Breast epithelium (tissue), 4 donors: ENCODE data around the gene RNF112. TPM values are rescaled to one million over a fixed set of nuclear protein-coding genes. Genes with fewer than 3 reads are reported as not detected.
A peak's percentile ranks its signal among the peaks of the same experiment; 100 is the strongest.
"Not testable (repeated sequence)": the region's sequence is repeated elsewhere in the genome, so short reads cannot be mapped to it uniquely, and the experiment has no call there.

Experiments used
- DNase-seq, 2 donors: peaks; one replicate each; pipeline ENCODE4 v3.0.0-alpha.2; 2019; ENCODE audit warnings: low spot score in 2 of 2
- H3K27ac ChIP-seq, 2 donors: fragments of 200-600 bp; sonication (generic) in 1 of 2; one replicate each; pipeline ENCODE4 v1.5.1; 2016 to 2019; ENCODE audit warnings: mild to moderate bottlenecking in 1 of 2
- H3K27me3 ChIP-seq, 2 donors: fragments of 200-600 bp; sonication (generic) in 1 of 2; one replicate each; pipeline versions ENCODE4 v1.5.1 to v1.6.0; 2017 to 2019; ENCODE audit warnings: control low read depth in 1 of 2, mild to moderate bottlenecking in 1 of 2
- H3K36me3 ChIP-seq: fragments of 200-600 bp; one replicate; pipeline ENCODE4 v1.5.1; 2019
- H3K4me1 ChIP-seq, 2 donors: fragments of 200-600 bp; sonication (generic); one replicate each; pipeline ENCODE4 v1.5.1; 2016 to 2019; ENCODE audit warnings: control low read depth in 1 of 2
- H3K4me3 ChIP-seq, 3 donors: fragments of 200-600 bp; sonication (generic); 1 replicate in 2 of 3; 2 replicates in 1 of 3; pipeline ENCODE4 v1.5.1; 2016 to 2019; ENCODE audit warnings: mild to moderate bottlenecking in 3 of 3, moderate library complexity in 2 of 3
- H3K9me3 ChIP-seq, 2 donors: fragments of 200-600 bp; sonication (generic) in 1 of 2; one replicate each; pipeline ENCODE4 v1.5.1; 2016 to 2019; ENCODE audit warnings: control low read depth in 1 of 2
- POLR2A ChIP-seq: fragments of 450-650 bp; IDR thresholded peaks from one replicate; pipeline ENCODE4 v1.6.1; 2016; ENCODE audit warnings: antibody characterized with exemption, mild to moderate bottlenecking, moderate library complexity
- POLR2AphosphoS5 ChIP-seq, 3 donors: sonication (generic); formaldehyde crosslinking; IDR thresholded peaks; one replicate each; pipeline ENCODE4 v1.6.1; 2017; ENCODE audit warnings: antibody characterized with exemption in 3 of 3
- intact Hi-C: fragments of 100-400 bp; cut with DNase I; formaldehyde crosslinking; loops from one replicate; pipeline ENCODE4 v1.15.1; 2023; ENCODE audit warnings: low total_unique reads
- total RNA-seq, 3 donors: library from RNA; depleted of rRNA; stranded (reverse); fragments of >200 nt; gene quantifications; one replicate each; pipeline ENCODE4 v1.1.0, GENCODE V29; 2016
- TF ChIP-seq, protein P1 (sequence below), 3 donors: fragments of 450-650 bp; IDR thresholded peaks; one replicate each; pipeline ENCODE4 v1.5.1; 2016 to 2017; ENCODE audit warnings: antibody characterized with exemption in 3 of 3, mild to moderate bottlenecking in 3 of 3, moderate library complexity in 3 of 3

The RNF112 gene
- total RNA-seq, 3 donors from 2014 or later, result 0.96 to 2.9 (median 2.3) TPM

DNA sequence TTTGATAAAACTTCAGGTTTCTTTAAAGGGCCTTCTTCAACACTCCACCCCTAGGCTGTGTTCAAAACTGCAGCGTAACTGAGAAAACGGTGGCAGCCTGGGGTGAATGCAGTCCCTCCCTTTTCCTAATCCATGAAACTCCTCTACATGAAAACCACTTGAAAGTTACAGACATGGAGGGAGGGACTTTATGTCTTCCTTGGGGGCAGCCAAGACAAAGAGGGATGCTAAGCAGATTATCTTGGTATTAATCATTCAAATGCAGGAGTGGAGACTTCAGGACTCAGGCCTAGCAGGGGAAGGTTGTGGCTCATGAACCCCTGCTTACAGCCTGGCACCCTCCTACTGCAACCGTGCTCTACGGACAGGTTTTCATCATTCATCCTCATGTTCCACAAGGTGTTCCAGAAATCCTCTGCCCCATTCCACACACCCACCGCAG lies 46.8 kb downstream of the RNF112 start:
- Histone ChIP-seq H3K4me3 (no peak overlapping the region), H3K27me3 (no peaks in the 10 kb centered on the region), H3K4me1 (no peaks in the 10 kb centered on the region), H3K9me3 (no peaks in the 10 kb centered on the region), H3K36me3 (no peaks in the 10 kb centered on the region), H3K27ac (no peak overlapping the region)
- intact Hi-C loops, result no loop called here
- TF ChIP-seq POLR2A (no peak), POLR2AphosphoS5 (IDR thresholded peaks at IDR 0.05) (no peak)
- TF ChIP-seq, protein P1, sequence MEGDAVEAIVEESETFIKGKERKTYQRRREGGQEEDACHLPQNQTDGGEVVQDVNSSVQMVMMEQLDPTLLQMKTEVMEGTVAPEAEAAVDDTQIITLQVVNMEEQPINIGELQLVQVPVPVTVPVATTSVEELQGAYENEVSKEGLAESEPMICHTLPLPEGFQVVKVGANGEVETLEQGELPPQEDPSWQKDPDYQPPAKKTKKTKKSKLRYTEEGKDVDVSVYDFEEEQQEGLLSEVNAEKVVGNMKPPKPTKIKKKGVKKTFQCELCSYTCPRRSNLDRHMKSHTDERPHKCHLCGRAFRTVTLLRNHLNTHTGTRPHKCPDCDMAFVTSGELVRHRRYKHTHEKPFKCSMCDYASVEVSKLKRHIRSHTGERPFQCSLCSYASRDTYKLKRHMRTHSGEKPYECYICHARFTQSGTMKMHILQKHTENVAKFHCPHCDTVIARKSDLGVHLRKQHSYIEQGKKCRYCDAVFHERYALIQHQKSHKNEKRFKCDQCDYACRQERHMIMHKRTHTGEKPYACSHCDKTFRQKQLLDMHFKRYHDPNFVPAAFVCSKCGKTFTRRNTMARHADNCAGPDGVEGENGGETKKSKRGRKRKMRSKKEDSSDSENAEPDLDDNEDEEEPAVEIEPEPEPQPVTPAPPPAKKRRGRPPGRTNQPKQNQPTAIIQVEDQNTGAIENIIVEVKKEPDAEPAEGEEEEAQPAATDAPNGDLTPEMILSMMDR (IDR thresholded peaks at IDR 0.05), result no peak
- DNase-seq, result no peak

DNA sequence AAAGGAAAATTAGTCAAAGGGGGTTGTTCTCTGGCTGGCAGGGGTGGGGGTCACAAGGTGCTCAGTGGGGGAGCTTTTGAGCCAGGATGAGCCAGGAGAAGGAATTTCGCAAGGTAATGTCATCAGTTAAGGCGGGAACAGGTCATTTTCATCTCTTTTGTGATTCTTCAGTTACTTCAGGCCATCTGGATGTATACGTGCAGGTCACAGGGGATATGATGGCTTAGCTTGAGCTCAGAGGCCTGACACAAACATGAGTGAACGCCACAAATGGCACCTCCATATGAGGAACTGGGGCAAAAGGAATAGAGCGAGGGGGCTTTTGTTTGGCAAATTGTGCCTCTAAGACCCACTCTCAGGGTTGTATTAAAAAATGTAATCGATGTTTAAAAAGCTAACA lies 47.4 kb downstream of the RNF112 start:
- DNase-seq, H3K4me1 ChIP-seq, intact Hi-C loops, H3K27ac ChIP-seq, H3K27me3 ChIP-seq, H3K9me3 ChIP-seq, H3K36me3 ChIP-seq, H3K4me3 ChIP-seq: not testable (repeated sequence)

DNA sequence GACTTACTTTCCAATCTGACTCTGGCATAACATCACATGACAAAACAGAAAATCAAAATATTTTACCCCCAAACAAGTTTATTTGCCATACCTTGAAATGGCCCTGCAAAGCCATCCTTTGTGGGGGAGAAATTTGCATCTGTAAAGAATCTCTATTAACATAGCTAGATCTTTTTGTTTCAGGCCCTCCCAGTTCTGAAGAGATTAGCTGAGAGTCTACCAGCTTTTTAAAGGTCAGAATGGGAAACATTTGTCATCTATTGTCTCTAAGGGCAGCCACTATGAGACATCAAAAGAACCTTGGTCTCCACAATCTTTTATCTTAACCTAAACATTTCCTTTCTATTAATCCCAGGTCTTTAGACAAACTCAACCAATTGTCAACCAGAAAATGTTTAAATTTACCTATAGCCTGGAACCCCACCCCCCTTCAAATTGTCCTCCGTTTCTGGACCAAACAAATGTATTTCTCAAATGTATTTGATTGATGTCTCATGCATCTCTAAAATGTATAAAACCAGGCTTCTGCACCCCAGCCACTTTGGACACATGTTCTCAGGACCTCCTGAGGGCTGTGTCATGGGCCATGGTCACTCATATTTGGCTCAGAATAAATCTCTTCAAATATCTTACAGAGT lies 48.1 kb downstream of the RNF112 start:
- H3K36me3 ChIP-seq, H3K27ac ChIP-seq, H3K27me3 ChIP-seq, DNase-seq, intact Hi-C loops, H3K4me1 ChIP-seq, H3K9me3 ChIP-seq, H3K4me3 ChIP-seq: not testable (repeated sequence)

DNA sequence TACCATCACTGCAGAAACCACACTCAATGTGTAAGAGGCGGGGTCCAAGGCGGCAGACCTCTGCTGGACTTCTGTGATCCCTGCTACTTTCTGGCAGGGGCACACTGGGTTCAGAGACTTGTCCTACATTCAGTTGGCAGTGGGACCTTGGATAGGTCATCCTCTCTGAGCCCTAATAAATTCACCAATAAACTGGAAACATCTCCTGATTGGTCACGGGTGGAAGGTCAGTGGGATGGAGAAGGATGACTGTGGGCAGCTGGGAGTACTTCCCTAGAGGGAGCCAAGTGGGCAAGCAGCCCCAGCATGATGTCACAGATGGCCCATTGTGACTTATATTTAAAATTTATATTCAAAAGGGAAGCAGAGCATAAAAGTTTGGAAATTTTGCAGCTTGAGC lies 49.7 kb downstream of the RNF112 start:
- Histone ChIP-seq H3K27ac (no peak overlapping the region), H3K4me3 (no peak overlapping the region), H3K36me3 (no peaks in the 10 kb centered on the region), H3K4me1 (no peaks in the 10 kb centered on the region), H3K27me3 (no peaks in the 10 kb centered on the region), H3K9me3 (no peaks in the 10 kb centered on the region)
- TF ChIP-seq POLR2AphosphoS5 (IDR thresholded peaks at IDR 0.05), result no peak
- no peak for TF ChIP-seq POLR2A
- TF ChIP-seq, protein P1 (IDR thresholded peaks at IDR 0.05), result no peak
- intact Hi-C loops, result no loop called here
- DNase-seq, result no peak

DNA sequence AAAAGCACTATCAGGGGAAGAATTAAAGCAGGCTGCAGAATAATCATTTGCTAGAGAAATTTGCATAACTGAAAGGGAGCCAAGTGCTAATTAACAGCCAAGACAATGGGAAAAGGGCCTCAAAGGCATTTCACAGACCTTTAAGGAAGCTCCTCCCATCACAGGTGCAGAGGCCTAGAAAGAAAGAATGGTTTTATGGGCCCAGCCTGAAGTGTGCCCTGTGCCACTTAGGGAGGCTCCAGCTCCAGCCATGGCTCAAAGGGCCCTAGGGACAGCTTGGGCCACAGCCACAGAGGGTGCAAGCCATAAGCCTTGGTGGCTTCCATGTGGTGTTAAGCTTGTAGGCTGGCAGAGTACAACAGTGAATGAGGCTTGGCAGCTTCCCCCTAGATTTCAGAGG lies 50.1 kb downstream of the RNF112 start:
- H3K27ac ChIP-seq, result no peak overlapping the region
- no peaks in the 10 kb centered on the region for H3K4me1 ChIP-seq
- TF ChIP-seq POLR2A, result no peak
- TF ChIP-seq, protein P1 (IDR thresholded peaks at IDR 0.05), result no peak
- no peak for TF ChIP-seq POLR2AphosphoS5 (IDR thresholded peaks at IDR 0.05)
- intact Hi-C loops, result no loop called here
- H3K9me3 ChIP-seq, result no peaks in the 10 kb centered on the region
- no peaks in the 10 kb centered on the region for H3K36me3 ChIP-seq
- H3K27me3 ChIP-seq, result no peaks in the 10 kb centered on the region
- DNase-seq, result no peak
- no peak overlapping the region for H3K4me3 ChIP-seq

DNA sequence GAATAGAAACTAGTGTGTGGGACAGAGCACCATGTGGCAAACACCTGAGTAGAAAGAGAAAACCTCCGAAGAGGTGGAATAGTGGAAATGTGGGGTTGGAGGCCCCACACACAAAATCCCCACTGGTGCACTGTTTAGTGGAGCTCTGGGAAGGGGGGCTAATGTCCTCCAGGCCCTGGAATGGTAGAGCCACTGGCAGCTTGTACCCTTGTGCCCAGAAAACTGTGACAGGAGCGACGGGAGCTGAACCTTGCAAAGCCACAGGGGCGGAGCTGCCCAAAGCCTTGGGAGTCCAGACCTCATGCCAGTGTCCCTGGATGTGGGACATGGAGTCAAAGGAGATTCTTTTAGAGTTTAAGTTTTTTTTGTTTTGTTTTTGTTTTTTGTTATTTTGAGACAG lies 50.6 kb downstream of the RNF112 start:
- Histone ChIP-seq H3K27ac (no peak overlapping the region), H3K4me3 (no peak overlapping the region), H3K4me1 (no peaks in the 10 kb centered on the region), H3K9me3 (no peaks in the 10 kb centered on the region), H3K27me3 (no peaks in the 10 kb centered on the region), H3K36me3 (no peaks in the 10 kb centered on the region)
- TF ChIP-seq, protein P1 (IDR thresholded peaks at IDR 0.05), result no peak
- TF ChIP-seq POLR2A (no peak), POLR2AphosphoS5 (IDR thresholded peaks at IDR 0.05) (no peak)
- intact Hi-C loops, result no loop called here
- DNase-seq, result no peak

DNA sequence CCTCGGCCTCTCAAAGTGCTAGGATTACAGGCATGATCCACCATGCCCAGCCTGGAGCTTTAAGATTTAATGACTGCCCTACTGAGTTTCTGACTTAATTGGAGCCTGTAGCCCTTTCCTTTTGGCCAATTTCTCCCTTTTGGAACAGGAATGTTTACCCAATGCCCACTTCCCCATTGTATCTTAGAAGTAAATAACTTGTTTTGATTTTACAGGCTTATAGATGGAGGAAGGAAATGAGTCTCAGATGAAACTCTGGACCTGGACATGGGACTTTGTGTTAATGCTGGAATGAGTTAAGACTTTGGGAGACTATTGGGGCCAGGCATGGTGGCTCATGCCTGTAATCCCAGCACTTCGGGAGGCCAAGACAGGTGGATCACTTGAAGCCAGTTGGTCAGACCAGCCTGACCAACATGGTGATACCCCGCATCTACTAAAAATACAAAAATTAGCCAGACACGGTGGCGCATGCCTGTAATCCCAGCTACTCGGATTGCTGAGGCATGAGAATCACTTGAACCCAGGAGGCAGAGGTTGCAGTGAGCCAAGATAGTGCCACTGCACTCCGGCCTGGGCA lies 51.5 kb downstream of the RNF112 start:
- DNase-seq, intact Hi-C loops, H3K9me3 ChIP-seq, H3K27me3 ChIP-seq, H3K4me1 ChIP-seq, H3K4me3 ChIP-seq, H3K36me3 ChIP-seq: not testable (repeated sequence)
- H3K27ac ChIP-seq, result peak overlapping the region in 1 of 2 donors; percentile 63
